Hepatic stellate cell (primary cell): ENCODE measurements around the gene ZNF182.
"Not testable (repeated sequence)": the region's sequence is repeated elsewhere in the genome, so short reads cannot be mapped to it uniquely, and the experiment has no call there.

ENCODE experiments used
- DNase-seq: peaks from one replicate; pipeline ENCODE4 v3.0.0; 2011; ENCODE audit warnings: low spot score

The ZNF182 gene

GRCh38 chrX:48001260-48001659 is 2.5 kb downstream of the ZNF182 start:
- DNase-seq = no peak

- no peak for DNase-seq
Measured at GRCh38 chrX:47992669-47993068, 11.1 kb downstream of the ZNF182 start.

GRCh38 chrX:47992095-47992380 is 11.8 kb downstream of the ZNF182 start:
- no peak for DNase-seq

GRCh38 chrX:47991263-47992094 is 12.3 kb downstream of the ZNF182 start:
- no peak for DNase-seq

GRCh38 chrX:47976254-47977151 is 27.3 kb downstream of the ZNF182 start:
- DNase-seq = no peak

- DNase-seq = no peak
Measured at GRCh38 chrX:47973235-47973634, 30.6 kb downstream of the ZNF182 start.

GRCh38 chrX:47965526-47965925 is 38.3 kb downstream of the ZNF182 start:
- DNase-seq = not testable (repeated sequence)

GRCh38 chrX:47961830-47962229 is 42.0 kb downstream of the ZNF182 start:
- DNase-seq = not testable (repeated sequence)

GRCh38 chrX:47960406-47960805 is 43.4 kb downstream of the ZNF182 start:
- no peak for DNase-seq

GRCh38 chrX:47958761-47959342 is 44.9 kb downstream of the ZNF182 start:
- no peak for DNase-seq

GRCh38 chrX:47958206-47958605 is 45.6 kb downstream of the ZNF182 start:
- not testable (repeated sequence) for DNase-seq

GRCh38 chrX:47956016-47956415 is 47.8 kb downstream of the ZNF182 start:
- no peak for DNase-seq

- not testable (repeated sequence) for DNase-seq
Measured at GRCh38 chrX:47955295-47955694, 48.5 kb downstream of the ZNF182 start.

- no peak for DNase-seq
Measured at GRCh38 chrX:47941423-47941822, 62.4 kb downstream of the ZNF182 start.

GRCh38 chrX:47940448-47940847 is 63.3 kb downstream of the ZNF182 start:
- DNase-seq = no peak

- DNase-seq = no peak
Measured at GRCh38 chrX:47936940-47937317, 66.9 kb downstream of the ZNF182 start.

GRCh38 chrX:47936224-47936939 is 67.4 kb downstream of the ZNF182 start:
- no peak for DNase-seq

GRCh38 chrX:47933946-47934345 is 69.8 kb downstream of the ZNF182 start:
- no peak for DNase-seq

GRCh38 chrX:47931970-47932369 is 71.8 kb downstream of the ZNF182 start:
- DNase-seq = not testable (repeated sequence)

- no peak for DNase-seq
Measured at GRCh38 chrX:47927212-47927611, 76.6 kb downstream of the ZNF182 start.
